Upper lobe of left lung (tissue), 6 donors: Measurements from ENCODE around the gene FBXW5. TPM values are rescaled to one million over a fixed set of nuclear protein-coding genes. Genes with fewer than 3 reads are reported as not detected.
A peak's percentile ranks its signal among the peaks of the same experiment; 100 is the strongest.

ENCODE experiments used
- ATAC-seq, 2 donors: fragments of 200-7000 bp; cut with Tn5 transposase; one replicate each; pipeline ENCODE4 v1.9.1; 2022; ENCODE audit warnings: mild to moderate bottlenecking in 2 of 2, moderate library complexity in 2 of 2; ENCODE audit not compliant: low FRiP score in 2 of 2
- DNase-seq, 2 donors: peaks; one replicate each; pipeline ENCODE4 v3.0.0-alpha.2; 2019 to 2020
- H3K27ac ChIP-seq, 4 donors: fragments of 200-600 bp; sonication (generic); one replicate each; pipeline ENCODE4 v1.5.1; 2016 to 2019
- H3K27me3 ChIP-seq, 4 donors: fragments of 200-600 bp; sonication (generic); one replicate each; pipeline ENCODE4 v1.5.1; 2017 to 2019
- H3K36me3 ChIP-seq, 4 donors: fragments of 200-600 bp; sonication (generic); one replicate each; pipeline ENCODE4 v1.5.1; 2016 to 2019
- H3K4me1 ChIP-seq, 4 donors: fragments of 200-600 bp; sonication (generic); one replicate each; pipeline ENCODE4 v1.5.1; 2018 to 2019
- H3K4me3 ChIP-seq, 4 donors: fragments of 200-600 bp; sonication (generic); one replicate each; pipeline ENCODE4 v1.5.1; 2017 to 2019; ENCODE audit warnings: mild to moderate bottlenecking in 2 of 4, moderate library complexity in 1 of 4
- H3K9me3 ChIP-seq, 4 donors: fragments of 200-600 bp; sonication (generic); one replicate each; pipeline ENCODE4 v1.5.1; 2018 to 2019
- EP300 ChIP-seq, 4 donors: sonication (generic); formaldehyde crosslinking; IDR thresholded peaks; one replicate each; pipeline ENCODE4 v1.5.1; 2017; ENCODE audit warnings: antibody characterized with exemption in 4 of 4, control low read depth in 2 of 4
- POLR2A ChIP-seq, 4 donors: fragments of 450-650 bp; IDR thresholded peaks; one replicate each; pipeline ENCODE4 v1.5.1; 2016 to 2017; ENCODE audit warnings: antibody characterized with exemption in 4 of 4, mild to moderate bottlenecking in 2 of 4
- POLR2AphosphoS5 ChIP-seq, 2 donors: sonication (generic); formaldehyde crosslinking; IDR thresholded peaks; one replicate each; pipeline ENCODE4 v1.5.1; 2017; ENCODE audit warnings: antibody characterized with exemption in 2 of 2
- WGBS, 2 donors: methylation state at CpG; one replicate each; pipeline ENCODE4 v1.1.5; 2017 to 2018; 5-methylcytosine and 5-hydroxymethylcytosine counted together
- total RNA-seq, 6 donors: library from RNA; depleted of rRNA in 4 of 6; stranded (reverse); fragments of >200 nt in 4 of 6; gene quantifications; one replicate each; pipeline versions ENCODE4 v1.1.0 to v1.2.1, GENCODE V29; 2016 to 2021
- TF ChIP-seq, protein P1 (sequence below), 6 experiments: fragments of 450-650 bp in 4 of 6; fragments of 200-600 bp in 2 of 6; sonication (generic) in 2 of 6; IDR thresholded peaks; one replicate each; pipeline ENCODE4 v1.5.1; 2016 to 2019; ENCODE audit warnings: antibody characterized with exemption in 6 of 6
- donor health status: DM: no; HTN: no; CAD: no; lungs with moderate emphysema.
- donor health status: DM: no; HTN: yes; CAD: no; lungs with severe emphysema.

FBXW5 gene
- total RNA-seq, 6 donors from 2014 or later = 93.3 to 191 (median 153) TPM

DNA sequence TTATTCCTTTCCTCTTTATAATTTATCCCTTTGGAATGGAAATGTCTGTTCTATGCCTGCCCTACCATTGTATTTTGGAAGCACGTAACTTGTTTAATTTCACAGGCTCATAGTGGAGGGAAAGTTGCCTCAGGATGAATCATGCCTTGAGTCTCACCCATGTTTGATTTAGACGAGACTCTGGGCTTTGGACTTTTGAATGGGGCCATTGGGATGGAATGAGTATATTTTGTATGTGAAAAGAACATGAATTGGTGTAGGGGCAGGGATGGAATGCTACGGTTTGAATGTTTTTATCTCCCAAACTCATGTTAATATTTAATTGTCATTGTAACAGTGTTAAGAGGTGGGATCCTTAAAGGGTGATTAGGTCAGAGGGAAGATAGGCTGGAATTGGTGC, 10.3 kb downstream of the FBXW5 start:
- Histone ChIP-seq H3K36me3 (peaks cover 0 to 7% (median 2%) of the 10 kb centered on the region in 4 donors), H3K4me1 (no peaks in the 10 kb centered on the region), H3K27ac (no peak overlapping the region), H3K27me3 (no peaks in the 10 kb centered on the region), H3K4me3 (no peak overlapping the region), H3K9me3 (no peaks in the 10 kb centered on the region)
- DNase-seq (no peak), ATAC-seq (no peak)
- 96% methylated on average over 3 of the region's 3 CpGs for WGBS, 2 donors
- TF ChIP-seq EP300 (IDR thresholded peaks at IDR 0.05) = no peak
- no peak for TF ChIP-seq POLR2AphosphoS5 (IDR thresholded peaks at IDR 0.05)
- TF ChIP-seq, protein P1, sequence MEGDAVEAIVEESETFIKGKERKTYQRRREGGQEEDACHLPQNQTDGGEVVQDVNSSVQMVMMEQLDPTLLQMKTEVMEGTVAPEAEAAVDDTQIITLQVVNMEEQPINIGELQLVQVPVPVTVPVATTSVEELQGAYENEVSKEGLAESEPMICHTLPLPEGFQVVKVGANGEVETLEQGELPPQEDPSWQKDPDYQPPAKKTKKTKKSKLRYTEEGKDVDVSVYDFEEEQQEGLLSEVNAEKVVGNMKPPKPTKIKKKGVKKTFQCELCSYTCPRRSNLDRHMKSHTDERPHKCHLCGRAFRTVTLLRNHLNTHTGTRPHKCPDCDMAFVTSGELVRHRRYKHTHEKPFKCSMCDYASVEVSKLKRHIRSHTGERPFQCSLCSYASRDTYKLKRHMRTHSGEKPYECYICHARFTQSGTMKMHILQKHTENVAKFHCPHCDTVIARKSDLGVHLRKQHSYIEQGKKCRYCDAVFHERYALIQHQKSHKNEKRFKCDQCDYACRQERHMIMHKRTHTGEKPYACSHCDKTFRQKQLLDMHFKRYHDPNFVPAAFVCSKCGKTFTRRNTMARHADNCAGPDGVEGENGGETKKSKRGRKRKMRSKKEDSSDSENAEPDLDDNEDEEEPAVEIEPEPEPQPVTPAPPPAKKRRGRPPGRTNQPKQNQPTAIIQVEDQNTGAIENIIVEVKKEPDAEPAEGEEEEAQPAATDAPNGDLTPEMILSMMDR (IDR thresholded peaks at IDR 0.05) = no peak
- no peak for TF ChIP-seq POLR2A (IDR thresholded peaks at IDR 0.05)

DNA sequence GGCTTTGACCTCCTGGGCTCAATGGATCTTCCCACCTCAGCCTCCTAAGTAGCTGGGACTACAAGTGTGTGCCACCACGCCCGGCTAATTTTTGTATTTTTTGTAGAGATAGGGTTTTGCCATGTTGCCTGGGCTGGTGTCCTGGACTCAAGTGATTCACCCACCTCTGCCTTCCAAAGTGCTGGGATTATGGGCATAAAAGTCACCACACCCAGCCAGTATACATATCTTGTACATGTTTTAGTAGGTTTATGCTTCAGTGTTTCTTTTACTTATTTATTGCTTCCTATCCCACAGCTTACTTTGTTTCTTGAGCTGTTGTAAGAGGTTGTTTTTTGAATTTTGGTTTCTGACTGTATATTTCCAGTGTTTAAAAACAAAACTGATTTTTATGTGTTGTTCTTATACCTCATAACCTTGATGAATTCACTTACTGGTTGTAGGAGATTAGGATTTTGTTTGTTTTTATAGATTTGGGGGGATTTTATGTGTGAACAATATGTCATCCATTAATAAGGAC, 12.9 kb downstream of the FBXW5 start:
- WGBS, 2 donors = 90 to 100% methylated on average over 2 of the region's 2 CpGs
- Histone ChIP-seq H3K4me3 (no peak overlapping the region), H3K4me1 (peaks cover 0 to 6% (median 0%) of the 10 kb centered on the region in 4 donors), H3K27me3 (no peaks in the 10 kb centered on the region), H3K27ac (no peak overlapping the region), H3K9me3 (no peaks in the 10 kb centered on the region), H3K36me3 (peaks cover 0 to 7% (median 5%) of the 10 kb centered on the region in 4 donors)
- no peak for TF ChIP-seq EP300 (IDR thresholded peaks at IDR 0.05)
- TF ChIP-seq, protein P1 (IDR thresholded peaks at IDR 0.05) = no peak
- DNase-seq = no peak
- no peak for ATAC-seq

DNA sequence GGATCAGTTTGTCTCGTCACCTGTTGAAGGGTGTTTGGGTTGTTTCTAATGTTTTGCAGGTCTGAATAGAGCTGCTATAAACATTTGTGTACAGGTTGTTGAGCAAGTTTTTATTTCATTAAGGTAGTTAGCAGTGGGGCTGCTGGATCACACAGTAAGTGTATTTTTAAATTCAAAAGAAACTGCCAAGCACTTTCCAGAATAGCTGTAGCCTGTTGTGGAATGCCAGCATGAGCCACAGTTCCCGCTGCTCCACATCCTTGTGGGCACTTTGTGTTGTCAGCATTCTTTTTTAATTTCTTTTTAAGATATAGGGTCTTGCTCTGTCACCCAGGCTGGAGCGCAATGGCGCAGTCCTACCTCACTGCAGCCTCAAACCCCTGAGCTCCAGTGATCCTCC, 14.5 kb downstream of the FBXW5 start:
- Histone ChIP-seq H3K9me3 (no peaks in the 10 kb centered on the region), H3K27ac (no peak overlapping the region)

DNA sequence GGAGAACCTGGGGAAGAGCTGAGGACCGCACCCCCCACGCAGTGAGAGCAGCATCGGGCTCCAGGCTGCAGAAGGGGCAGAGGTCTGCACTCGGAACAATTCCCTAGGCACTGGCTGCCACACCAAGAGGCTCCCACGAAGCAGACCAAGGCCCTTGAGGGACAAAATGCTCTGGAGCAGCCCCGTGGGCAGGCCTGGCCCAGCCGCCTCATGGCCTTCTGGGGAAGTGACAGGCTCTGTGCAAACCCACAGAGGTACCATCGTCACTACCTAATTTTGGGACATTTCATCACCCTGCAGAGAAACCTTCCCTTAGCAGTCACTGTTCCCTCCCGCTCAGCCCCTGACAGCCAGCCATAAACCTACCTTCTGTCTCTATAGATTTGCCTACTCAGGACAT, 15.9 kb downstream of the FBXW5 start:
- H3K27me3 ChIP-seq = no peaks in the 10 kb centered on the region
- H3K4me3 ChIP-seq = no peak overlapping the region
- WGBS, 2 donors = 71 to 85% methylated on average over 4 to 9 of the region's 9 CpGs
- no peak for TF ChIP-seq POLR2AphosphoS5 (IDR thresholded peaks at IDR 0.05)
- TF ChIP-seq POLR2A (IDR thresholded peaks at IDR 0.05) = no peak
- TF ChIP-seq, protein P1 (IDR thresholded peaks at IDR 0.05) = no peak
- H3K4me1 ChIP-seq = peaks cover 0 to 6% (median 0%) of the 10 kb centered on the region in 4 donors
- ATAC-seq (no peak), DNase-seq (peak in 1 of 2 donors; percentile 65)
- no peak overlapping the region for H3K27ac ChIP-seq
- no peaks in the 10 kb centered on the region for H3K9me3 ChIP-seq
- peaks cover 0 to 35% (median 26%) of the 10 kb centered on the region in 4 donors for H3K36me3 ChIP-seq

More for the DNA sequence above, 14.5 kb downstream of the FBXW5 start:
- 98 to 100% methylated on average over 4 of the region's 4 CpGs for WGBS, 2 donors
- DNase-seq = no peak
- Histone ChIP-seq H3K27me3 (no peaks in the 10 kb centered on the region), H3K4me3 (no peak overlapping the region), H3K36me3 (peaks cover 0 to 23% (median 17%) of the 10 kb centered on the region in 4 donors), H3K4me1 (peaks cover 0 to 6% (median 0%) of the 10 kb centered on the region in 4 donors)
- TF ChIP-seq POLR2A (IDR thresholded peaks at IDR 0.05) (no peak), EP300 (IDR thresholded peaks at IDR 0.05) (no peak), POLR2AphosphoS5 (IDR thresholded peaks at IDR 0.05) (no peak)
- TF ChIP-seq, protein P1 (IDR thresholded peaks at IDR 0.05) = no peak
- no peak for ATAC-seq
